Measurements from ENCODE around the gene MBIP.

- no peak for TF ChIP-seq CTCF (conservative IDR thresholded peaks at IDR 0.05; ENCODE audit: low read length)
- TF ChIP-seq EZH2phosphoT487 (IDR thresholded peaks at IDR 0.05; ENCODE audit: borderline replicate concordance), result no peak
These were observed 39.1 kb downstream of the MBIP start for GRCh38 chr14:36281309-36281708.

Measured in Loucy (cell line).